GM23248 (cell line): ENCODE data around the gene IQCK. TPM values are rescaled to one million over a fixed set of nuclear protein-coding genes. Genes with fewer than 3 reads are reported as not detected.

Experiments used
- DNase-seq: peaks from one replicate; pipeline ENCODE4 v3.0.0-alpha.2; 2015
- H2AFZ ChIP-seq: fragments of 200-600 bp; sonication (generic); 2 replicates; pipeline ENCODE4 v1.6.1; 2016; ENCODE audit warnings: antibody characterized with exemption
- H3F3A ChIP-seq: fragments of 200-600 bp; sonication (generic); 2 replicates; pipeline ENCODE4 v1.6.1; 2016; ENCODE audit warnings: mild to moderate bottlenecking, antibody characterized with exemption, mixed run types; ENCODE audit not compliant: insufficient read depth
- H3K27ac ChIP-seq: fragments of 200-600 bp; sonication (generic); 2 replicates; pipeline ENCODE4 v1.5.1; 2016; ENCODE audit warnings: mild to moderate bottlenecking
- H3K27me3 ChIP-seq: fragments of 200-600 bp; sonication (generic); replicated peaks from 2 replicates; pipeline ENCODE4 v1.6.1; 2016; ENCODE audit warnings: mild to moderate bottlenecking; ENCODE audit not compliant: insufficient read depth
- H3K36me3 ChIP-seq: fragments of 200-600 bp; sonication (generic); 2 replicates; pipeline ENCODE4 v1.6.1; 2016; ENCODE audit warnings: low read depth, mild to moderate bottlenecking
- H3K4me1 ChIP-seq: fragments of 200-600 bp; sonication (generic); 2 replicates; pipeline ENCODE4 v1.6.1; 2016; ENCODE audit warnings: mild to moderate bottlenecking; ENCODE audit not compliant: insufficient read depth
- H3K4me2 ChIP-seq: fragments of 200-600 bp; sonication (generic); one replicate; pipeline ENCODE4 v1.6.1; 2016; ENCODE audit warnings: mild to moderate bottlenecking; ENCODE audit not compliant: unreplicated experiment
- H3K4me3 ChIP-seq: fragments of 200-600 bp; sonication (generic); 2 replicates; pipeline ENCODE4 v1.5.1; 2016; ENCODE audit warnings: mild to moderate bottlenecking
- H3K79me2 ChIP-seq: fragments of 200-600 bp; sonication (generic); 2 replicates; pipeline ENCODE4 v1.6.1; 2016; ENCODE audit warnings: mild to moderate bottlenecking; ENCODE audit not compliant: insufficient read depth
- H3K9ac ChIP-seq: fragments of 200-600 bp; sonication (generic); 2 replicates; pipeline ENCODE4 v1.6.1; 2016; ENCODE audit warnings: mild to moderate bottlenecking
- H3K9me2 ChIP-seq: fragments of 200-600 bp; sonication (generic); 2 replicates; pipeline ENCODE4 v1.6.1; 2016; ENCODE audit warnings: mixed run types, mild to moderate bottlenecking, moderate library complexity; ENCODE audit not compliant: insufficient read depth
- H3K9me3 ChIP-seq: fragments of 200-600 bp; sonication (generic); one replicate; pipeline ENCODE4 v1.6.1; 2017; ENCODE audit warnings: low read depth
- H4K20me1 ChIP-seq: fragments of 200-600 bp; sonication (generic); 2 replicates; pipeline ENCODE4 v1.6.0; 2016; ENCODE audit not compliant: insufficient read depth
- EZH2 ChIP-seq: fragments of 200-600 bp; sonication (generic); IDR thresholded peaks from 2 replicates; pipeline ENCODE4 v1.6.1; 2018; ENCODE audit warnings: antibody characterized with exemption, mild to moderate bottlenecking; ENCODE audit not compliant: insufficient read depth, poor library complexity, severe bottlenecking
- EZH2phosphoT487 ChIP-seq: fragments of 200-600 bp; sonication (generic); IDR thresholded peaks from 2 replicates; pipeline ENCODE4 v1.6.1; 2018; ENCODE audit warnings: antibody characterized with exemption, moderate library complexity, mild to moderate bottlenecking, low read depth; ENCODE audit not compliant: insufficient read depth
- WGBS, 2 experiments: methylation state at CpG; one replicate each; pipeline ENCODE4 v1.1.6; 2015 to 2017; ENCODE audit warnings: low lambda C conversion rate in 2 of 2, low coverage in 1 of 2; ENCODE audit errors: missing lambda C conversion rate in 2 of 2; 5-methylcytosine and 5-hydroxymethylcytosine counted together
- in situ Hi-C: fragments of 300-500 bp; cut with MboI; formaldehyde crosslinking; loops from 2 replicates; pipeline ENCODE4 v1.15.0; 2020
- polyA plus RNA-seq: library from polyadenylated mRNA; unstranded; fragments of >200 nt; fragmentation: Nextera tagmentation; extraction: Ambion mirVana; gene quantifications from 2 replicates; pipeline ENCODE4 v1.2.1, GENCODE V29; 2016
- total RNA-seq: library from RNA; depleted of rRNA; stranded (reverse); fragments of >200 nt; shearing (Covaris generic); gene quantifications from 2 replicates; pipeline ENCODE4 v1.2.3, GENCODE V29; 2014

IQCK gene
- total and polyA plus RNA-seq, 2 experiments from 2014 or later, result 9.7 to 9.8 TPM

GRCh38 chr16:19886073-19886941, 168.2 kb downstream of the IQCK start:
- H3K4me2 ChIP-seq, result peak overlapping the region; percentile 50
- WGBS, 2 experiments, result 6 to 7% methylated on average over 20 of the region's 20 CpGs
- peak overlapping the region; percentile 56 for H3K9ac ChIP-seq

GRCh38 chr16:19888834-19889233, 170.8 kb downstream of the IQCK start:
- Histone ChIP-seq H3K4me3 (no peak overlapping the region), H2AFZ (no peak overlapping the region), H3K4me1 (no peaks in the 10 kb centered on the region), H3K36me3 (no peaks in the 10 kb centered on the region), H4K20me1 (no peaks in the 10 kb centered on the region), H3K27ac (no peak overlapping the region), H3K9ac (no peak overlapping the region), H3F3A (no peaks in the 10 kb centered on the region), H3K27me3 (0 out of 2 replicates have a peak, but pooled peaks cover under 1% of the 10 kb centered on the region), H3K9me3 (no peaks in the 10 kb centered on the region), H3K4me2 (no peak overlapping the region), H3K79me2 (no peaks in the 10 kb centered on the region), H3K9me2 (no peaks in the 10 kb centered on the region)
- in situ Hi-C loops, result loop anchor here (10.0 kb wide), 2 partner anchors 174 to 284 kb away; partner anchors contain the start of genes IQCK and KNOP1
- DNase-seq, result no peak
- WGBS, 2 experiments, result 53 to 64% methylated on average over 3 of the region's 3 CpGs
- TF ChIP-seq EZH2phosphoT487, result no peak
- no peak for TF ChIP-seq EZH2

More at GRCh38 chr16:19886073-19886941, 168.2 kb downstream of the IQCK start:
- in situ Hi-C loops, result loop anchor here (10.0 kb wide), 2 partner anchors 172 to 282 kb away; partner anchors contain the start of genes IQCK and KNOP1
- no peak overlapping the region for H3K27ac ChIP-seq
- no peaks in the 10 kb centered on the region for H3K9me2 ChIP-seq
- peak overlapping the region; percentile 72 for H2AFZ ChIP-seq
- peak; percentile 80 for DNase-seq
- H3F3A ChIP-seq, result 0 out of 2 replicates have a peak, but pooled peaks cover 4% of the 10 kb centered on the region
- TF ChIP-seq EZH2, result no peak
- TF ChIP-seq EZH2phosphoT487, result no peak
- H3K4me1 ChIP-seq, result no peaks in the 10 kb centered on the region
- H4K20me1 ChIP-seq, result no peaks in the 10 kb centered on the region
- no peaks in the 10 kb centered on the region for H3K36me3 ChIP-seq
- H3K79me2 ChIP-seq, result no peaks in the 10 kb centered on the region
- H3K27me3 ChIP-seq, result peaks cover 16% of the 10 kb centered on the region
- peak overlapping the region; percentile 36; the same call in 1 of the 2 replicates for H3K4me3 ChIP-seq
- no peaks in the 10 kb centered on the region for H3K9me3 ChIP-seq

GRCh38 chr16:19890901-19891300, 172.8 kb downstream of the IQCK start:
- no peak for TF ChIP-seq EZH2
- in situ Hi-C loops, result no loop called here
- Histone ChIP-seq H3K4me2 (no peak overlapping the region), H3K27me3 (no peaks in the 10 kb centered on the region), H2AFZ (no peak overlapping the region), H3F3A (no peaks in the 10 kb centered on the region), H3K36me3 (no peaks in the 10 kb centered on the region), H3K9me3 (no peaks in the 10 kb centered on the region), H3K79me2 (no peaks in the 10 kb centered on the region), H3K4me3 (no peak overlapping the region), H4K20me1 (no peaks in the 10 kb centered on the region), H3K4me1 (no peaks in the 10 kb centered on the region), H3K9me2 (no peaks in the 10 kb centered on the region), H3K27ac (no peak overlapping the region), H3K9ac (no peak overlapping the region)
- 80 to 83% methylated on average over 3 of the region's 3 CpGs for WGBS, 2 experiments
- no peak for DNase-seq

- no peaks in the 10 kb centered on the region for H3F3A ChIP-seq
- H3K9me3 ChIP-seq, result no peaks in the 10 kb centered on the region
- H3K9ac ChIP-seq, result no peak overlapping the region
- no peaks in the 10 kb centered on the region for H3K79me2 ChIP-seq
- no peaks in the 10 kb centered on the region for H3K9me2 ChIP-seq
- WGBS, 2 experiments, result 84 to 86% methylated on average over 12 of the region's 12 CpGs
- no peak for TF ChIP-seq EZH2phosphoT487
- H3K27me3 ChIP-seq, result no peaks in the 10 kb centered on the region
- H3K27ac ChIP-seq, result no peak overlapping the region
- no peak overlapping the region for H3K4me3 ChIP-seq
- DNase-seq, result no peak
- H3K4me1 ChIP-seq, result no peaks in the 10 kb centered on the region
- no peaks in the 10 kb centered on the region for H4K20me1 ChIP-seq
- in situ Hi-C loops, result no loop called here
- H2AFZ ChIP-seq, result no peak overlapping the region
- no peaks in the 10 kb centered on the region for H3K36me3 ChIP-seq
- no peak overlapping the region for H3K4me2 ChIP-seq
These were observed 174.8 kb downstream of the IQCK start for GRCh38 chr16:19892902-19893301.
